CMK (cell line): ENCODE data around the gene BRIX1.

Experiments used
- DNase-seq: peaks from one replicate; pipeline ENCODE4 v3.0.0-alpha.2; 2010; ENCODE audit warnings: low read depth

Gene BRIX1

DNA sequence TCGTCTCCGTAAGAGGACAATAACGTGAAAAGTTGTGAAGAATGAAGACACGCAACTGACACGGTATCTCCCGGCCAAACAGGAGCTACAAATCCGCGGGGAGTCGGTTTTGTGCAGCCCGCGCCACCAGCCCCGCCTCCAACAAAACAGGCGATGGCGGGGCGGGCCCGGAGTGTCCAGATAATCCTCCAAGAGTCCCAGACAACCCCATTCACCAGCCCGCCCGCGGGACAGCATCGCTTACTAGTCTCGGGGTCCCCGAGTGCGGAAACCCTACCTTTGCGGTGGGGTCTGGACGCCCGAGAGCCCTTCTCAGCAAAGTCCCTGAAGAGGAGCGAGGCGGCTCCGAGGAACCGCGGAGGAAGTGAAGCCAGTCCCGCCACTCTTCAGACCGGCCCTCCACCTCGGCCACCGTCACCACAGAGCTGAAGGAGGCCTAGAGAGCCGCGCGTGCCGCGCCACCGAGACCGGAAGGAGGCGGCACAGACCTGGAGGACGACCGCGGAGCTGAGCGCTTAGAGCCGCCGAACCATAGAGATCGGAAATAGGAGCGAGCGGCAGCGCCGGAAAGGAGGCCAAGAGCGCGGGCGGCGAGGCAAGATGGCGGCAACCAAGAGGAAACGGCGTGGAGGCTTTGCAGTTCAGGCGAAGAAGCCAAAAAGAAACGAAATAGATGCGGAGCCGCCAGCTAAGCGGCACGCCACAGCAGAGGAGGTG is at the start of gene BRIX1, which contains the start of gene RAD1:
Gene BRIX1 (plus strand): TSS at position 573 of the 717 bp plus-strand sequence. CDS start 28 bp downstream, at position 601.
Gene RAD1 (minus strand): TSS at position 366 of the 717 bp plus-strand sequence. CDS start 612 bp downstream, outside the sequence.
- peak; percentile 95 for DNase-seq

DNA sequence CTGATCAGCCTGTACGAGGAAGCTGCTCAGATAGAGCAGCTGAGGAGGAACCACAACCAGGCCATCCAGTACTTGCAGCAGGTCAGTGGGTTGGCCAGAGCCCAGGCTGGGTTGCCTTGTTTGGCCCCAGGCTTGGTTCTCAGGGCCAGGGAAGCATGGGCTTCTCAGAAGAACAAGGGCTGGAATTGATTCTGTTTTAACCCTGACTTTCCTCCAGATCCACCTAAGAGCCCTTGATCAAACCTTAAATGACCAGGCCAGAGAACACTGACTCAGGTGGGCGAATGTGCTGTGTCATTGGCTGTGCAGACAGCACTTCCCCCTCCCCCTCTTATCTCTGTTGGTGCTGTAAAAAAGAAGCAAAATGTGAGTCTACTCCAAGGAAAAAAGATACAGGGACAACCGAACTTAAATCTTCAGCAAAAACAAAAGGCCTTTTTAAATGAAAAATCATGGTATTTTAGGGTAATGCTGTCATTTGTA is 48.5 kb upstream of the BRIX1 start:
- DNase-seq = no peak

DNA sequence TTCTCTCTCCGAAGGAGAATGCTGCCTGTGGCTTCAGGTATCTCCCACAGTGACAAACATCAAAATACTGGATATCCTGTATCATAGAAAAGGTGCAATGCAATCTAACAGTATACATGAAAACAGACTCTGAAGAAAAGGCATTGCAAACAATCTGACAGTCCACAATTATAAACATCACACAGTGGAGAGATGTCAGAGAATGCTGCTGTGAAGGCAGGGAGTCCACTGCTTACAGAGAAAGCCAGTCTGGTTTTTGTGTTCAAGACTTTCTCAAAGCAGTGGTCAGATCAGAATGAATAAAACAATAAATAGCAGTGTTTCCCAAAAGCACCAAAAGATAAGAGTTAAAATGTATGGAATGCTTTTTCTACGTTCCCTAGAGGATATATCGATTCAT is 47.9 kb upstream of the BRIX1 start:
- no peak for DNase-seq

- DNase-seq = no peak
Measured at GRCh38 chr5:34868791-34869190, 46.7 kb upstream of the BRIX1 start.

DNA sequence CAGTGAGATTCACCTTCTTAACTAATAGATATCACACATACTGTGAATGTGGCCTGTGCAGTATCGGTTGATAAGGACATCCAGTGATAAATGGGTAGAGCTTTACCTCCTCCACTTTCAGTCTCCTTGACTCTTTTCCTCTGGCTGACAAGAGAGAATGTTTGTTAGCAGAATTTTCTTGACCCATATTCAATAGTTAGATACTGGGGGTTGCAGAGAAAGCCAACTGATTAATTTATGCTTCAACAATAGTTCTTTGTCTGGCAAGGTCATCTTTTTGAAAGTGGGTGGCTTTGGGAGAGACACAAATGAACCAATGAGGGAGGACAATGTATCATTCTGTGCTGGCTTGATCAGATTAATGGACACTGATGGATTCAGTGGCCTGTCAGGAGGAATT is 46.3 kb upstream of the BRIX1 start:
- no peak for DNase-seq

- no peak for DNase-seq
Measured at GRCh38 chr5:34870382-34870781, 45.1 kb upstream of the BRIX1 start.

- no peak for DNase-seq
Measured at GRCh38 chr5:34876275-34876674, 39.2 kb upstream of the BRIX1 start.

GRCh38 chr5:34881246-34881645 is 34.3 kb upstream of the BRIX1 start:
- no peak for DNase-seq

DNA sequence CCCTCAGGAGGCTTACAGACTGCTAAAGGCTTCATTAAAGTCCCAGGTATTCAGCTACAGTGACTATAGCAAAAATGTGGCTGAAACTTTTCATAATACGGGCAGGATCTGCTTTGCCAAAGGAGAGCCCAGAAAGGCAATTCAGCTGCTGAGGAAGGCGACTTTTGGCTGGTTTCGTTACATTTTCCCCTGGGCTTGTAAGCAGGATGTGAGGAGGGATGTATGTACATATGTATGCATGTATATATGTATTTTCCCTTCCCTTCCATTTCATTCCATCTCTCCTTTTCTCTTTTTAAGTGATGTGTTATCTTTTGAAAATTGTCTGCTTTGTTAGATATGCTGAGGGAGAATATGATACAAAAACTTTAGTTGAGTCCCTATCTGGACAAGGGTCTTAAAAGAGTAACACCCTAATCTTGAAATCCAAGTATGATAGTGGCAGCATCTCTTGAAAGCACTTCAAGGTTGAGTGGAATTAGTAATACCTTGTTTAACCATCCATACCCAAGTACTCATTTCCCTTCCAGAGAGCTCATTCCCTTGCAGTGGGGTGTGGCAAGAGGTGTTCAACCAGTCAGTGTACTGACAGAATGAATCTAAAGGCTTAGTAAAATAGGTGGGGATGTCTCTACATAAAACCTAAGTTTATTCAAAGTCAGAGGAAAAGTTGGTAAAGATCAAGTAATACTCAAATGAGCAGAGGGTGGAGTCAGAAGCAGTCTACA is 29.0 kb upstream of the BRIX1 start:
- DNase-seq = no peak

DNA sequence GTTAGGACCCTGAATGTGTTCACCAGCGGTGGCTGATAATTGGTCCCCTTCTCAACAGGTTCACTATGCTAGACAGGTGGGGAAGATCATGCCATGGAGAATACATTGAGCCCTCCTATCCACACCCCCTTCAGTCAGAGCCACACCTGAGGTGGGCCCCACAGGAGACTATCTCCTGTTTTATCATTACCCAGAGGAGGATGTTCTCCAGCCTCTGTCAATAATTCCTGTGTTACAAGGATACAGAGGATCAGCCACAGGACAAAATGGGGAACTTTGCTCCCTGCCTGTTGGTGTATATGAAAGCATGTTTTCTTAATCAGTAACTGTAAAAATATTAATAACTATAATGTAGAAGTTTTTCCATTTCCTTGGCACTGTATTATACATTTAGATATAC is 26.1 kb upstream of the BRIX1 start:
- no peak for DNase-seq

DNA sequence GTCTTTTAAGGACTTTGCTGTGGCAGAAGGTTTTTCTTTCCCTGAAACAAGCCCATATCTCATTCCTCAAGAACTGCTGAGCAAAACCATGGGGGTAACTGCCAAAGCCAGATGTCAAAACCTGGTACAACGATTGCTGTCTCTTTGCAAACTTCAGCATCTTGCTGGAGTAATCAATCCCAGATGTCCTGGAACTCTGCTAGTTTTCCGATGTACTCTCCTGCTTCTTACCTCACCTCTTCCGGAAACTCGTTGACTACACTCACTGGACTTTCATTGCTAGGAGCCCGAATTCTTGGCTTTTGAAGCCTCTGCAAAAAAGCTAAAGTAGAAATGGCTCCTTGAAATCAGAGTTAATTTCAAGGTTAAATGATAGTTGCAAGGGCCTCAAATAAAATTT is 23.5 kb upstream of the BRIX1 start:
- DNase-seq = no peak

DNA sequence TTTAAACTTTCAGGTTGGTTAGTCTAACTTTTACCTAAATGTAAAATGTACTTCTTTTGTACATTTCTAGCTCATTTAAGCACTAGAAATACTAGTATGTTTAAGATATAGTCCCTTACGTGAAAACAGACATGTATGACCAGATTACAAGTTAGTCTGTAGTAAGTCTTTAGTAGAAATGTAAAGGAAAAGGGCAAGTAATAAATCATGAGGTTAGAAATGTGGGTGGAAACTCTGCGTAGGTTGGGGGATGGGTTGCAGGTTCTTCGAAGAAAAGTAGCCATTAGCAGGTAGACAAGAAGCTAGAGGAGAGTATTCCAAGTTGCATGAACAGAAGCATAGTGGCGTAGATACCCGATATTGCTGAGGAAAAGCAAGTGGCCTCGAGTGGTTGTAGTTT is 23.1 kb upstream of the BRIX1 start:
- no peak for DNase-seq

- no peak for DNase-seq
Measured at GRCh38 chr5:34894716-34895115, 20.8 kb upstream of the BRIX1 start.

- DNase-seq = no peak
Measured at GRCh38 chr5:34895641-34896419, 19.7 kb upstream of the BRIX1 start.

DNA sequence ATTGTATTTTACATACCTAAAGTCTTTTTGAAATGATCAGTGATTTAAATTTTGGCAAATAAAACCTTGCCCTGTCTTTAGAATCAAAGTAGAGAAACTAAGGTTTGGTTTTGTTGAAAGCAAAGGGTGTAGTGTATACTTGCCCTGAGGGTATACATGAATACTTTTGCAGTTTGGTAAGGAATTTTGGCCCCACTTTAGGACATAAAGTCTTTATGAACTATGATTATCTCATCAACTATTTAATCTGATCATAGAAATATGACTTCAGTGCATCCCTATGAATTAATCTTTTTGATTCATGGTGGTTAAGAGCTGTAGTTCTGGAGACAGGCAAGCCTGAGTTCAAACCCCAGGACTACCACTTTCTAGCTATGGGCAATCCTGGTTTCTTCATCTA is 17.9 kb upstream of the BRIX1 start:
- no peak for DNase-seq

- DNase-seq = no peak
Measured at GRCh38 chr5:34898258-34898895, 17.1 kb upstream of the BRIX1 start.

GRCh38 chr5:34899066-34899465 is 16.4 kb upstream of the BRIX1 start:
- DNase-seq = no peak

DNA sequence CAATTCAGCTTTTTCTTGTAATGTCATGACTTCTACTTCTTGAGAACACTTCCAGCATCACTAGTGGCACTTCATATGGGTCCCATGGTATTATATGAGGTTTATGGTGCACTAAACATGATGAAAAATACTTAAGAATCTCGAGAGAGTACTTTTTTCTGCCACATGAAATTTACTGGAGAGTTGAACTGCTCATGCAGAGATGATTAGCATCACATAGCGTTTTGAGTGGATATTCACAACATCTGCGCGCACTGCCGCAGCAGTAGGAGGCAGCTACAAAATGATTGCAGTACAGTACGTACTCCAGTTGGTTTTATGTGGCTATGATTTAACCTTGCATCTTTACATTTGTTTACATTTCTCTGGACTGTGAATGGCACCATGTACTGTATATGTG is 14.9 kb upstream of the BRIX1 start:
- DNase-seq = no peak

DNA sequence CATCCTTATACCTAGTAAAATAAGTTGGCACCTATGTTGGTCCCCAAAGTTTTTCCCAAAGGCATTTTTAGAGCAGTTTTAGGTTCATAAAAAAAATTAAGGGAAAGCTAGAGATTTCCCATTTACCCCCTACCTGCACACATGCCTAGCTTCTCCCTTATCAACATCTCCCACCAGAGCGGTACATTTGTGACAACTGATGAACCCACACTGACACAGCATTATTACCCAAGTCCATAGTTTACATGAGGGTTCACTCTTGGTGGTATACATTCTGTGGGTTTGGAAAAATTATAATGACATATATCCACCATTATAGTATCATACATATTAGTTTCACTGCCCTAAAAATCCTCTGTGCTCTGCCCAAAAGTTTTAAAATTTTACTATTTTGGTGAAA is 12.3 kb upstream of the BRIX1 start:
- no peak for DNase-seq

GRCh38 chr5:34905564-34905963 is 9.9 kb upstream of the BRIX1 start:
- DNase-seq = no peak

- DNase-seq = no peak
Measured at GRCh38 chr5:34913072-34913471, 2.4 kb upstream of the BRIX1 start.

- DNase-seq = no peak
Measured at GRCh38 chr5:34914671-34915138, 806 bp upstream of the BRIX1 start.
